HPDE6-E6E7 (cell line): ENCODE measurements around the gene UQCC2.
A peak's percentile ranks its signal among the peaks of the same experiment; 100 is the strongest.

ENCODE experiments used
- DNase-seq: peaks from one replicate; pipeline ENCODE4 v3.0.0; 2011; ENCODE audit warnings: missing footprints; ENCODE audit errors: extremely low spot score

Gene UQCC2

GRCh38 chr6:33677143-33677660, 34.3 kb downstream of the UQCC2 start:
- DNase-seq, result no peak

DNA sequence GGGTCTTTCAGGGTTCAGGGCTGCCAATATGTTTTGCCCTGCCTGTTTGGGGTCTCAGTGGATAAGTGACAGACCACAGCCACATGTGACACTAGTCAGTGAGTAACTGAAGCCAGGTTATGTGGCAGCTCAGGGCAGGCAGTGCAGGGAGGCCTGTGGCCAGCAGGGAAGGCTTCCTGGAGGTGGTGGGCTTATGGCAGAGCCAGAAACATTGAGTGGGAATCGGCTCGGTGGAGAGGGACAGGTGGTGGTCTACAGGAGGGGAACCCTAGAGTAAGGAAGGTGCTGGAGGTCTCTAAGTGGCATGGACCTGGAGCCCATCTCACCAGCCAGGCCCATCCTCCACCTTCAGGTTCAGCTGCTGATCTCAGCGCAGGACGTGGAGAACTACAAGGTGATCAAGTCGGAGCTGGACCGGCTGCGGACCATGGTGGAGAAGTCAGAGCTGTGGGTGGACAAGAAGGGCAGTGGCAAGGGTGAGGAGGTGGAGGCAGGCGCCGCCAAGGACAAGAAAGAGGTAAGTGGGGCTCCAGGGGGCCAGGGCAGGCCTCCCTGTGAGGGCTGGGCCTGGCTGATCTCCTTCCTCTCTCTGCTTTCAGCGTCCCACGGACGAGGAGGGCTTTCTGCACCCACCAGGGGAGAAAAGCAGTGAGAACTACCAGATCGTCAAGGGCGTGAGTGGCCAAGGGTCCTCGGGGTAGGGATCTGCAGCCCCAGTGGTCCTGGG, 34.9 kb downstream of the UQCC2 start:
- no peak for DNase-seq

DNA sequence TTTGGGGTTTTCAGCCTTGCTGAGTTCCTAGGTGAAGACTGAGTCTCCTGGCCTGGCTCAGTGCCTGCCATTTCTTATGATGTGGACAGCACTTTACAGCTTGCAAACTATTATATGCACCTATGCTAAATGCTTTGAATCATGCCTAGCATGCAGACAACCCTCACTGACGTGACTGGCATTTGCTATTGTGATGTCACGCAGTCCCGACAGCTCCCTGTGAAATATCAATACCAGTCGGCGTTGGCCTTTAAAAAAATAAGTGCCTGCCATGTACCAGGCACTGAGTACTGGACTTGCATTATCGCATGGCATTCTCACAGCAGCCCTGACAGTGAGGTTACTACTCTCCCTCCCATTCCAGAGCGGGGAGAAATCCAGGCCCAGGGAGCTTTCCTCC, 35.5 kb downstream of the UQCC2 start:
- DNase-seq, result no peak

- DNase-seq, result no peak
These were observed 37.6 kb downstream of the UQCC2 start for GRCh38 chr6:33673851-33674250.

DNA sequence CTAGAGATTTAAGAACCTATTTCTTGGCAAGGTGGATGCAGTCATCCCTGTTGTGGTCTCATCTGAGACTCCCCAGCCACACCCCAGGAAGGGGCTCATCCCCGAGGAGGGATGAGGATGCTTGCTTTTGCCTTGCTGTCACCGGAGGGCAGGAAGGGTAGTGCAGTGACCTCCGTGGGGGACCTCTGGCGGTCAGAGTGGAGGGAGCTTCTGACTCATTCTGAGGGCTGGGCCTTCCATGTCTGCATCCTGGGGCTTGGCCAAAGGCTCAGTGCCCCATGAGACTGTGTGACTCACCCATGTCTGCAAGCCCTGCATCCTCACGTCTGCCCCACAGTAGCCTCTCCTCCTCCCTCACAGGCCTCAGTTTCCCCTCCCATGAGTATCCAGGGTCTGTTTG, 38.7 kb downstream of the UQCC2 start:
- peak; percentile 81 for DNase-seq

DNA sequence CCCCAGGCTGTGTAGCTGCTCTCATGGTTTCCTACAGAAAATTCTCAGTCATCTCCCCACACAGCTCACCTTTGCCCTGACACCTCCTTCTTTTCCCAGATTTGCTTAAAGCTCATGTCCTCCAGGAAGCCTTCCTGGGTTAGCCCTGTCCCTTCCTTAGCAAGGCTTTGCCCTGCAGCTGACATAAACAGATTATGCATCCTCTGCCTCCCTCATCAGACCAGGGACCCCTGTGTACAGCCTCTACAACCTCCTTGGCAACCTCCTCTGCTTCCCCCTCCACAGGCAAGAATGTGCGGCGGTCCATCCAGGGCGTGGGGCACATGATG, 39.8 kb downstream of the UQCC2 start:
- no peak for DNase-seq

DNA sequence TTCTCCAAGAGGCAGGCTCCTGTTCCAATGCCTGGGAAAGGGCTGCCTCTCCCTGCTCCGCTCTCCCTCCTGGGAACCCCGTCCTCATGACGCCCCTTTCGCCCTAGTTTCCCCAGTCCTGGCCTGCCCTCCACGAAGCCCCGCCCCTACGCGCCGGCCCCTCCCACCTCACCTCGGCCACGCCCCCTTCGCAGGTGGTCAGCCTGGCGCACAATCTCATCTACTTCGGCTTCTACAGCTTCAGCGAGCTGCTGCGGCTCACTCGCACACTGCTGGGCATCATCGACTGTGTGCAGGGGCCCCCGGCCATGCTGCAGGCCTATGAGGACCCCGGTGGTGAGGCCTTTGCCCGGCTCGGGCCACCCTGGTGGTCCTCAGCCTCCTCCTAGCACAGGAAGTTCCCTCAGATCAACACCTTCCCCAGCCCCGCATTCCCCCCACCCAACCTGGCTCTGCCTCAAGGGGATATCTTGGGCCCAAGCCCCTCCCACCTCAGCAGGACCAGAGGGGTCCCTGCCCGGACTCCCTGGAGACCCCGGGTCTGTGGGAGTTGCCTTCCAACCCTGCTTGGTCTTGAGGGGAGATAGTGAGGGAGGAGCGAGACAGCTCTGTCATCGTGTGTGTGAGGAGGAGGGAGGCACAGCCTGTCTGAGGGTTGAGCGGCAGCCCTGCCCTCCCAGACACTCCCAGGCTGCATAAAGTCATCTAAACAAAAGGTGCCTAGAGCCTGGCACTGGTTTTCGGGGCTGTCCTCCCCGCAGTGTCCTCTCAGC, 40.3 kb downstream of the UQCC2 start:
- no peak for DNase-seq

DNA sequence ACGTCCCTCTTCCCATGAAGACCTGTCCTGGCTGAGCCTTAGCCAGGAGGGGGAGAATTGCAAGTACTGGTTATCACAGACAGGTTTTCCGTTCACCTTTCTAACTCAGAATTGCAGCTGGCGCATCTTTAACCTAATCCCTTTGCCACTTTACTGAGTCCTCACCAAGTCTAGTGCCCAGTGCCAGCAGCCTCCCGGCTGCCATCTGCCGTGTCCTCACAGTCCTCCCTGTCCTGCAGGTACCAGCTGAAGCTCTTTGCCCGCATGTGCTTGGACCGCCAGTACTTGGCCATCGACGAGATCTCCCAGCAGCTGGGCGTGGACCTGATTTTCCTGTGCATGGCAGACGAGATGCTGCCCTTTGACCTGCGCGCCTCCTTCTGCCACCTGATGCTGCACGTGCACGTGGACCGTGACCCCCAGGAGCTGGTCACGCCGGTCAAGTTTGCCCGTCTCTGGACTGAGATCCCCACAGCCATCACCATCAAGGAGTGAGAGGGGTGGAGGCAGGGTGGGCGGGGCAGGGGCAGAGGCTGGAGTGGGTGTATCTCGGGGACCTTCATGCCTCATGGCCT, 41.3 kb downstream of the UQCC2 start:
- DNase-seq, result no peak

GRCh38 chr6:33668914-33669313, 42.6 kb downstream of the UQCC2 start:
- peak; percentile 95 for DNase-seq

GRCh38 chr6:33668328-33668727, 43.2 kb downstream of the UQCC2 start:
- no peak for DNase-seq

GRCh38 chr6:33667776-33668175, 43.7 kb downstream of the UQCC2 start:
- no peak for DNase-seq

DNA sequence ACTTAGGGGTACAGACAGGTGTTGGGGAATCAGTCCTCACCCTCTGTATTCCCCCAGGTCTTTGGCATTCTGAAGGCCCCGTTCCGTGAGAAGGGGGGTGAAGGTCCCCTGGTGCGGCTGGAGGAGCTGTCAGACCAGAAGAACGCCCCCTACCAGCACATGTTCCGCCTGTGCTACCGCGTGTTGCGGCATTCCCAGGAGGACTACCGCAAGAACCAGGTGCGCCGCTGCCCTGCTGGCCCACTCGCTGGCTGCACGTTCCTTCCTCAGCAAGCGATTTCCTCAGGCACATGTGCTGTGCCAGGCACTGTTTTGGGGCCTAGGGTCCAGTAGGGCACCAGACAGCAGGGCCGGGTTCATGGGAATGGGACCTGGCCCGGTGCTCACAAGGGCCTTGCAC, 44.4 kb downstream of the UQCC2 start:
- no peak for DNase-seq

- no peak for DNase-seq
These were observed 45.5 kb downstream of the UQCC2 start for GRCh38 chr6:33665957-33666356.

GRCh38 chr6:33664506-33665057, 46.9 kb downstream of the UQCC2 start:
- DNase-seq, result no peak

- no peak for DNase-seq
These were observed 47.6 kb downstream of the UQCC2 start for GRCh38 chr6:33663727-33664449.

GRCh38 chr6:33663028-33663427, 48.5 kb downstream of the UQCC2 start:
- DNase-seq, result no peak

- no peak for DNase-seq
These were observed 49.2 kb downstream of the UQCC2 start for GRCh38 chr6:33662318-33662717.

DNA sequence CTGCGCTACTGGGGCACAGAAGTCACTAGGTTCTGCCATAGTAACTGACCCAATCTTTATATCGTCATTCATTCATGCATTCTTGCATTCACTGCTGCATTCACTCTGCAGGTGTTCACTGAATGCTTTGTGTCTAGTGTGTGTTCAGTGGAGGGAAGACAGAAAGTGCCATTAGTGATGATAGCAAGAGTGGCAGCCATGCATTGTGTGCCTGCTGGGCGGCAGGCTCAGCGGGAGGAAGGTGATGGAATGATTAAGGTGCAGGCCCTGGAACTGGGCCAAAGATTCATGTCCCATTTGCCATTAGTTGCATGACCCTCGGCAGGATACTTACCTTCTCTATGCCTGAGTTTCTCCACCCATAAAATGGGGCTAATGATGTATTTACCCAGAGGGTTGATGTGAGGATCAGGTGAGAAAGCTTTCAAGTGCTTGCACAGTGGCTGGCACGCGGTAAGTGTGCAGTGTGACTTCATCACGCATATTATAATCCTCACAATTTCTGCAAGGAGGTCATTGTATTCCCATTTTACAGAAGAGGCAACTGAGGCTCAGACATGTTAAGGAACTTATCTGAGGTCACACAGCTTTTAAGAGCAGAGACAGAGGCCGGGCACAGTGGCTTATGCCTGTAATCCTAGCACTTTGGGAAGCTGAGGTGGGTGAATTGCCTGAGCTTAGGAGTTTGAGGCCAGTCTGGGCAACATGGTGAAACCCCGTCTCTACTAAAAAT, 50.2 kb downstream of the UQCC2 start:
- no peak for DNase-seq

- no peak for DNase-seq
These were observed 51.5 kb downstream of the UQCC2 start for GRCh38 chr6:33659986-33660385.

- no peak for DNase-seq
These were observed 52.4 kb downstream of the UQCC2 start for GRCh38 chr6:33658982-33659689.

GRCh38 chr6:33656844-33657243, 54.7 kb downstream of the UQCC2 start:
- DNase-seq, result no peak
